AG10803 (cell line): ENCODE results near the gene CRTC3.
"Not testable (repeated sequence)": the region's sequence is repeated elsewhere in the genome, so short reads cannot be mapped to it uniquely, and the experiment has no call there.

Experiments used
- DNase-seq: peaks from one replicate; pipeline ENCODE4 v3.0.0; 2010; ENCODE audit warnings: low read depth
- H3K4me3 ChIP-seq: 2 replicates; pipeline ENCODE4 v1.5.1; 2011; ENCODE audit warnings: mild to moderate bottlenecking, low read length, control low read depth
- CTCF ChIP-seq: conservative IDR thresholded peaks from 2 replicates; pipeline ENCODE4 v1.5.1; 2011; ENCODE audit warnings: mild to moderate bottlenecking, low read length, control low read depth, inconsistent platforms

CRTC3 gene

GRCh38 chr15:90684281-90684680 lies 154.6 kb downstream of the CRTC3 start:
- DNase-seq: no peak
- no peak for TF ChIP-seq CTCF
- no peak overlapping the region for H3K4me3 ChIP-seq

GRCh38 chr15:90685591-90686434 lies 156.1 kb downstream of the CRTC3 start:
- TF ChIP-seq CTCF: no peak
- no peak for DNase-seq

GRCh38 chr15:90686435-90687218 lies 156.9 kb downstream of the CRTC3 start:
- TF ChIP-seq CTCF: no peak
- no peak for DNase-seq
- no peak overlapping the region for H3K4me3 ChIP-seq

More at GRCh38 chr15:90685591-90686434, 156.1 kb downstream of the CRTC3 start:
- no peak overlapping the region for H3K4me3 ChIP-seq

- H3K4me3 ChIP-seq: not testable (repeated sequence)
These were observed 159.7 kb downstream of the CRTC3 start for GRCh38 chr15:90689326-90689961.

GRCh38 chr15:90690585-90690984 lies 160.9 kb downstream of the CRTC3 start:
- no peak for TF ChIP-seq CTCF
- H3K4me3 ChIP-seq: no peak overlapping the region
- DNase-seq: peak; percentile 27

More at GRCh38 chr15:90689326-90689961, 159.7 kb downstream of the CRTC3 start:
- not testable (repeated sequence) for DNase-seq

- TF ChIP-seq CTCF: peak; percentile 39
- peak; percentile 14 for DNase-seq
- no peak overlapping the region for H3K4me3 ChIP-seq
These were observed 161.6 kb downstream of the CRTC3 start for GRCh38 chr15:90691369-90691768.

GRCh38 chr15:90691982-90692773 lies 162.5 kb downstream of the CRTC3 start:
- no peak for DNase-seq
- no peak for TF ChIP-seq CTCF
- no peak overlapping the region for H3K4me3 ChIP-seq
